Cerebellar nuclear complex (tissue), 1 donor: ENCODE measurements around the gene EDAR.

Experiments used
- DNase-seq, 2 experiments: peaks; one replicate each; lab custom pipeline; 2025; lab: John Stamatoyannopoulos, UW

The EDAR gene

DNA sequence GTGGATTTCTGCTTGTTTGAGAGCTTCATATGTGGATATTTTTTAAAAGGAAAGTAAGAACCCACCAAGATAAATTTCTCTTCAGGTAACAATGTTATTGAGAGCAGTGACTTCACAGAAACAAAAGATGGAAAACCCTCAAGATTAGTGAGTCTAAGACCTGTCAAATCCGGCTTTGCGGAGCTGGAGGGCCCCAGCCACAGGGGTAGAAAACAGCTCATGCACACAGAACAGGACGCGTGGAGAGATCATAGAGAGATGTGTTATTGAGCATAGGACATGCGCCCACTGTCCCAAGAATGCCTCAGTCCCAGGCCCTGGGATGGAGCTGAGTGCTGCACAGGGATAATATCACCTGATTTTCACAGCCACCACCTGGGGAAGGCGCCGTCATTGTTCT is 21.3 kb downstream of the EDAR start:
- no peak for DNase-seq

DNA sequence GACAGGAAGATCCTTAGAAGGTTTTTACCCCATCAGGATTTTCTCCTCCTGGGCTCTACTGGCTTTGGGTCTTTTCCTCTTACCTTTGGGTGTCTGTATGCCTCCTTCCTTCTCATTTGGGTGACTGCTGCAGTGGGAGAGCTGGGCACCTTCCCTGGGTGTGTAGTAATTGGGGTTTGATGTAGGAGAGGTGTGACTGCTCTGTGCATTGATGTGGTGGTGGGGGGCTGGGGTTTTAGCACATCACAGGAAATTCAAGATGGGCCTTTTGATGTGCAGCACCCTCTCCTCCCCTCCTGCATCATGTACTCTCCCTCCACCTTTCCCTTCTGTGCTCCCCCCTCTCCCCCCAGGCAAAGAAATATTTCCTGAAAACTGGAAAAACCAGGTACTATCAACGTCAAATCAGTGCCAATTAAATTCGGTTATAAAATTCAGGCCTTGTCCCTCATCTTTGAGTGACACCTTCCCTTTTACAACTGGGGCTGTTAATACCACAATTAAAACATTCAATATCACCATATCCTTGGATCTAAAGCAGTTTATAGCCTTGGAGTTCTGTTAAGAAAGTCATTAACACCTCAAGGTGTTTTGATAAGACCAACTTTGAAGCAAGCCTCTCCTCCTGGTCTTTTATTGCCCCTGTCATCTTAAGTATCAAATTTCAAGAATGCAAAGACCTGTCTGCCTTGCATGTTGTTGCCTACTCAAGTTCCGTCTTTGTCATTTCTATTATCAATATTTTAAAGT is 23.3 kb downstream of the EDAR start:
- DNase-seq, result no peak

DNA sequence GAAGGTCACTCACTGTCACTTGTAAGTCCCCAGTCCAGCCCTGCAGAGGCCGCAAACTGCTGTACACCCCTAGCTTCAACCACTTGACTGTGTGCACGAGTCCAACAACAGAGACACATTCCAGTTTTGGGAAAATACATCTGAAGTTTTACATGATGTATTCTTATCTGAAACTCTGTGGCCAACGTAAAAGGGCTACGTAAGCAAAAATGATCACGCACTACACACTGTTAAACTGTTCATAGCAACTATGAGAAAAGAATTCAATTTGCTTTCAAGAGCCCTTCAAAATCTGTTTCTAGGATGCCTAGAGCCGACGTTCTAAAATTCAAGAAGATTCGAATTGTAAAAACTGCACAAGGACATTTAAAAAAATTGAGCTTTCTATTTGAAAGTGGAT is 26.0 kb downstream of the EDAR start:
- no peak for DNase-seq

DNA sequence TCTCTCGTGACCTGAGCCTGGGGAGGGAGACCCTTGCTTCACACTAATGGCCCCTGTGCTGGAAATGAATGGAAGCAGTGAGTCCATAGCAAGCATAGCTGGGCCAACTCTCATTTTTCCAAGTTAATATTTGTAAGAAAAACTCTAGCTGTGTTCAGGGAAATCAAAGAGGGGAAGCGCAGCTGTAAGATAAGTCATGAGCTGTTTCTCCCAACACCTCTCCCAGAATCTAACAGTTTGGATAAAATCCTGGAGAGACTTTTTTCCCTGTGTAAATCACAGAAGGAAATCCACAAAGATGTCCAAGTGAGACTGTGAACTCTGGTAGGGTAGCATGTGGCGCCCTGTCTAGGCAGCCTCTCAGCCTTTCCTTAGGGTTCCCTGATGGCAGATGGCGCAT is 27.2 kb downstream of the EDAR start:
- DNase-seq, result no peak

DNA sequence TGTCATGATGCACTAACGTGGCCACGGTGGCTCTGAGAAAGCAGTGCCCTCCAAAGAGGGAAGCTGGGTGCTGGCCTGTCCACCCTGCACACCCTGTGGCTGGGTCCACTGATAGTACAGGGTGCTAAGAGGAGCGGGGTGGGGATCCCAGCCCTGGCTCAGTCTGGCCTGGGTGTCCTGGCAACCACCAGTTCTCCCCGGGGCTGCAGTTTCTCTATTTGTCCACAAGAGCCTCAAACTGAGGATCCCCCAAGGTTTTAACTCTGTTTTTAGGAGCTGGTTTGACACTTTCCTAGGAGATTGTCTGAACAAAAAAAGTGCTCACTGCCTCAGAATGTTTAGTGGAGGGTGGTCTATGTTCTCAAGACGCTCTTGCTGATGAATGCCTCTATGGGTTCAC is 29.0 kb downstream of the EDAR start:
- DNase-seq, result no peak

DNA sequence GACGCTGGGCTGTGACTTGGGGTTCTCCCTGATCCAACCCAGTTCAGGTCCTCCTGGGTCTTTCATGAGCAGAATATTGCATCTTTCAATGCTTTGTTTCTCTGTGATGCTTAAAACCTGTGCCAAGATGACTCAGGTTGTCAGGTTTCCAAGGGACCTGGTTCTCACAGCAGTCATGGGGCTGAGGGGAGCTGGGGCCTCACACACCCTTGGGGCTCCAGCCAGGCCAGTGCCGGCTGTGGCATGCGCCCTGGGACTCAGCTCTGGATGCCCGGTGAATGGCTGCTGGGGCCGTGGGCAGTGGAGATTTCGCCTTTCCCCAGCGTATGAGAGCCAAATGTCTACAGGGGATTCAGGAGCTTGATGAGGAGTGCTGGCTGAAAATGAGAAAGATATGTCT is 29.6 kb downstream of the EDAR start:
- no peak for DNase-seq

DNA sequence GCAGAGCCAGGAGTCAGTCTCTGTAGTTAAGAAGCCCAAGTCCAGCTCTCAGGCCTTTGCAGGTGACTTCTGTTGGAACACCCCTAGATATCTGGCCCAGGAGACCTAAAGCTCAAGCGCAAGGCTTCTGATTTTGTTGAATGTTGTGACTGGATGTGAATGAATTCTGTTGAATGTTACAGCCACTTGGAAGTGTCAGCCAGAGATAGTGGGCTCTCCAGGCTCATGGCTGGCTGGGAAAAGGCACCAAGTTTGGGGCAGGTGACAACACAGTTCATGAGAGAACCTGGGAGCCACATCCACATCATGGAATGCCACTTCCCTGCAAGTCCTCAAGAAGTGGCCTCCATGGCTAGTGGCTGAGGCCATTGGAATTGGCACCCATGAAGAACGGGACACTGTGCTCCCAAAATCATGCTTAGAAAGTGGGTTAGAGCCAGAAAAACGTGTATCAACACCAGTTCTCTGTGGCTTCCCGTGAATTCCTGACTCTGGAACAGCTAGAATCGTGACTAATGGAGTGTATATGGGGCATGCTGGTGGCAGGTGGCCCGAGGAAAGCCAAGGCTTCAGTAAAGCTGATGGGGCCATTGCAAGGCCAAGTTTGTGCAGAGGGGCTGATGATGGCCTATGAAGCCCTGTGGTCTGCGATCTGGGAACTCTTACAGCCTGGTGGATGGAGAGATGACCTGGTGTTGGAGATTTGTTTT is 30.2 kb downstream of the EDAR start:
- no peak for DNase-seq

DNA sequence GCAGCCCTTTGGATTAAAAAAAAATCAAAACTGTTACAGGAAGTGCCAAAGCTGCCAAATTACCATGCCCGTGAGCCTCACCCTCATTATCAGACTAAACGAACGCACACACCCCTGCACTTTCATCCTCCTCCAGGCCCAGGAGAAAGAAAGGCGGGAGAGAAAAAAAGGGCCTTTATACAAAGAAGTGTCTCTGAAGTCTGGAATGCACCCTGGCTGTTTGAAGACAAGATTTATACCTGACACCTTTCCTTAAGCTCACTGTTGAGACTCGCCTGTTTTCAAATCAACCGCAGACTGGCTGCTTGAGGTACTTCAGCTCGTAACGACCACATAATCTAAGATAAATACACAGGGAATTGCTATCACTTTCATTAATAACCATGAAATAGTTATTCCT is 31.0 kb downstream of the EDAR start:
- DNase-seq, result no peak

DNA sequence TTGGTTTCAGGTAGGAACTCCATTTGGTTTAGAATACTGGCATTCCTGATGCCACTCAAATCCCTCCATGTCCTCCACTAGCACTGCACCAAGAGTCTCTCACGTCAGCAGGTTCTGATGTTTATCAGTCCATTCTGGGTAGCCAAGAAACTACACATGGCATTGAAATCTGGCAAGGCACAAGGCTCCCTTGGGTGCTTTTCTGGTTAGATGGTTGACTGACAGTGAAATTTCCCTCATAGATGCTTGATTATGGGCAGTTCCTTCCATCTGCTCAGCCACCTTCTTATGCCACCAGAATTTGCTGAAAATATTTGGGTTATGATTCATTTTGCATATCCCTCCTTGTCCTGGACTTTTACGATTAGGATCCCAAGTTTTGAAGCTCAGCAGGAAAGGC is 32.6 kb downstream of the EDAR start:
- no peak for DNase-seq

DNA sequence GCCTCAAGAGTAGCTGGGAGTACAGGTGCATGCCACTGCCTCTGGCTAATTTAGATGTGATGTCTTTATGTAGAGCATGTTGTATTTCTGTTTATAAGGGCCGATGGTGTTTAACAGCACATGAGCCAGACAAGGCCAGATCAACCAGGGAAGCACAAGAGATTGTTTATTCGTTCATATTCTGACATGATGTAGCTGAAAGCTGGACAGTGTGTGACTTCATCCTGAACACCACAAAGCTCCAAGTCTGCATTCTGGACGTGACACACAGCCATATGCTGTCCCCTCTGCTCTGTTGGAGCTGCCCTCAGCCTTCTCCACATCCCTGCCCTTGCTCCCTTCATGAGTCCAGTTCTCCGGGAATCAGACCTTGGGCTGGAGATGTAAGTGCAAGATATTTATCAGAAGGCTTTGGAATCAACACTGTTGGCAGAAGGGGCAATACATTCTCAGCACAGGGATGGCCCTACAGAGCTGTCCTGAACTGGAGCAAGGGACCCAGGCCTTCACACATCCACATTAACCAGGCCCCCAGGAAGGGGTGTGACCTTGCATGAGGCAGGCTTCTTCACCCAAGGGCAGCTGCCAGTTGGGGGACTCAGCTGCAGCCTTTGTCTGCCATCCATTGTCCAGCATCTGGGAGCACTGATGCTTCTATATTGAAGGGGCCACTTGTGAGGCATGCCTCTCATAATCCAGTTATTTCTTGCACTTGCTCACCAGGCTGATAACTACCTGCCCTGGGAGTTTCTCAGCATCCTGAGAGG is 38.5 kb downstream of the EDAR start:
- DNase-seq, result no peak

DNA sequence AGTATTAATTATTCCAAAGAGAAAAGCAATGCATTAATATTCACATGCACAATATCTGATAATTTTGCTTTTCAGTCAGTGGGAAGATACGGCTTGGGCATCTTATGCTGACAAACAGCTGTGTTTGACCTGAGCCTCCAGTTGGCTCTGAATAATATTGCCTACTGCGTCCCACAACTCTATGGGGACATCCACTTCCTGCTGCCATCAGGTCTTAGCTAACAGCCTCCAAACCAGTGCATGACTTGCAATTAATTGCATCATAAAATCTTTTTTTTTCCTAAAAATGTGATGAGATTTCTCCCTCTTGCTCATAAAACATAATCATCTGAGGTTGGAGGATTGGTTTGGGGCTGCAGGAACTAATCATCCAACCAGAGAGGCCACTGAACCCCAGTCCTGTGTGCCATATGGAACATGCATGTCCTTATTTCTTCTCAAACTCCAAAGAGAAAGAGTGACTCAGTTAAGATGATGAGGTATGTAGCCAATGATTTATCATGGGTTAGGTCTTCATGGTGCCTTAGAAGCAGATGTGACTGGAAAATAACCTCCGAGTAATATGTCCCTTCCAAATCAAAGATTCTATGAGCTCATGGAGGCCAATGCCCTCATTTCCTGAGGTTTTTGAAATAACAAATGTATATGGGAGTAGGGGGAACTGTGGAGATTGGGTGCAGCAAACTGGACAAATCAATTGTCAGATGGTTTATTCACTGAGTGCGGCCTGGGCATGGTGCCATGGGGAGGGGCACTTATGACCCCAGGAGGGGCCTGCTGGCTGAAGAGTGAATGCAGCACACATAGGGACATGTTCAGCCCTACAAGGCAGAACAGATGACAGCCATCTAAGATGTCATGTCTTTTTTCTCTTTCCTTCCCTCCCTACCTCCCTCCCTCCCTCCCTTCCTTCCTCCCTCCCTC is 39.4 kb downstream of the EDAR start:
- DNase-seq, result no peak

DNA sequence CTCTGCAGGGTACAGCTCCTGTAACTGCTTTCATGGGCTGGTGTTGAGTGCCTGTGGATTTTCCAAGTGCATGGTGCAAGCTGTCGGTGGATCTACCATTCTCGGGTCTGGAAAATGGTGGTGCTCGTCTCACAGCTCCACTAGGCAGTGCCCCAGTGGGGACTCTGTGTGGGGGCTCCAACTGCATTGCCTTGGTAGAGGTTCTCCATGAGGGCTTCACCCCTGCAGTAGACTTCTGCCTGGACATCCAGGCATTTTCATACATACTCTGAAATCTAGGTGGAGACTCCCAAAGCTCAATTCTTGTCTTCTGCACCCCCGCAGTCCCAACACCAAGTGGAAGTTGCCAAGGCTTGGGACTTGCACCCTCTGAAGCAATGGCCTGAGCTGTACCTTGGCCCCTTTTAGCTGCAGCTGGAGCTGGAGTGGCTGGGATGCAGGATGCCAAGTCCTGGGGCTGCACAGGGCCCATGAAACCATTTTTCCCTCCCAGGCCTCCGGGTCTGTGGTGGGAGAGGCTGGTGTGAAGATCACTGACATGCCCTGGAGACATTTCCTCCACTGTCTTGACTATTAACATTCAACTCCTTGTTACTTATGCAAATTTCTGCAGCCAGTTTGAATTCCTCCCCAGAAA is 41.6 kb downstream of the EDAR start:
- DNase-seq, result no peak

DNA sequence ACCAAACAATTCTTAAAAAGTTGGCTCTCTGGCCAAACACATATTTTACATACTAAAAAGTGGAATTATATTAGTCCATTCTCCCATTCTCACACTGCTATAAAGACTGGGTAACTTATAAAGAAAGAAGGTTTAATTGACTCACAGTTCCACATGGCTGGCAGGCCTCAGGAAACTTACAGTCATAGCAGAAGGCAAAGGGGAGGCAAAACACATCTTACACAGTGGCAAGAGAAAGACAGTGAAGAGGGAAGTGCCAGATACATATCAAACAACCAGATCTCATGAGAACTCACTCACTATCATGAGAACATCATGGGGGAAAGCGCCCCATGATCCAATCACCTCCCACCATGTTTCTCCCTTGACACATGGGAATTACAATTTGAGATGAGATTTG is 42.6 kb downstream of the EDAR start:
- DNase-seq, result no peak

DNA sequence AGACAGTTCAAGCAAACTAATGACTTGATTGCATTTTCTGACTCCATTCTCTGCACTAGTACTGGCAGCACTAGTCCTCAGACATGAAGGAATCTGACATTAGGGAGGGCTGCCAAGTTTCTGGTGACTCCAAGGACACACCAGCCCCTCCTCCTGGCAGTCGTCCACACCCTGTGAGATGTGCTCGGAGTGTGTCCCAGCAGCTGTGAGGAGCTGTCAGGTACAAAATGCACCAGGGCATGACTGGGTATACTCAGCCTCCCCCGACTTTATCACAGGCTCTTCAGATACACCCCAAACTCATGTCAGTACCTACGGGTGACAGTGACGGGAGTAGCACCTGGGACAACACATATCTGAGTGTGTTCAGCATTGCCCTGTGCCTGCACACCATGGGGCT is 43.1 kb downstream of the EDAR start:
- no peak for DNase-seq

DNA sequence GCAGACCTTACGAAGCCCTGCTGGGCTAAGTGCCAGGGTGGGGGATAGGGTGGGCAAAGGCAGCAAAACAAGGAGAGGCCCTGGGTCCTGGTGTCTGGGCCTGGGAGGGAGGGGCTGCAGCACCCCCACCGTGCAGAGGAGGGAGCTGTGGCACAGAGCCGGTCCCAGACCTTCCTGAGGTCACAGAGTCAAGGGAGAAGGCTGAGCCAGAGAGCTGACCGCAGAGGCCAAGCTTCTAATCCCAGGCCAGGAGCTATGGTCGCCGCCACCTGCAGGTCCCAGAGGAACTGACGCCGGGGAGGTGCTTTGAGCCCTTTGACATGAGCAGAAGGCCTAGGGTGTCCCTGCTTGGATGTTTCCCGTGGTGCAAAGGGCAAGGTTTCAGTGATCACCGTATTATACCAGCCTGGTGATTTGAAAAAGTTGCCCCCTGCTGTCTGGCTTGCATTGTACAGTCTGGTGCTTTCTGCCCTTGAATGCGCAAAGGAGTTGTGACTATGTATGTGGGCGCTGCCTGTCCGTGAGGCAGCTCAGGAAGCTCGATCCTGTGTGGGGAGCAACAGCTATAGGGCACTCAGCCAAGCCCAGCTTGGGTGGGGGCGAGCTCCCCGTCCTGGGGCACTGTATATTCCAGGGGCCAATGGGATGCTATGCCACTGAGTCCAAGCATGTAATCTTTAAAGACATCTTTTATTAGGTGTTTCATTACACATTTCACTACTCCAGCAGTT is 44.3 kb downstream of the EDAR start:
- no peak for DNase-seq

DNA sequence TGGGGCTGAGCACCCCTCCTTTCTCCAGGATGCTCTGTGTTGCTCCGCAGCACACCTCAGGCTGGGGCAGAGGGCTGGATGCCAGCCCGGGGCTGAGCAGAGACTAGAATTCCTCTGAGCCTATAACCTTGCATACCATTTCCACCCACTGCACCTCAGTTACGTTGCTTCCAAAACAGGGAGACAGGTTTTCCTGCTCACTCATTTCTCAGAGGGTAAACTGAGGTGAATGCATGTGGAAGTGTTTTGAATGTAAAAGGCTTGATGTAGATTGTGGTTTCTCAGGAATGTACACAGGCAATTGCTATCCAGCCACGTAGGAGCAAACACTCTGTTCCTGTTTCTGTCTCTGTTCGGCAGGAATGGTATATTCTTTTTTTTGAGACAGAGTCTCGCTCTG is 45.3 kb downstream of the EDAR start:
- DNase-seq, result no peak

DNA sequence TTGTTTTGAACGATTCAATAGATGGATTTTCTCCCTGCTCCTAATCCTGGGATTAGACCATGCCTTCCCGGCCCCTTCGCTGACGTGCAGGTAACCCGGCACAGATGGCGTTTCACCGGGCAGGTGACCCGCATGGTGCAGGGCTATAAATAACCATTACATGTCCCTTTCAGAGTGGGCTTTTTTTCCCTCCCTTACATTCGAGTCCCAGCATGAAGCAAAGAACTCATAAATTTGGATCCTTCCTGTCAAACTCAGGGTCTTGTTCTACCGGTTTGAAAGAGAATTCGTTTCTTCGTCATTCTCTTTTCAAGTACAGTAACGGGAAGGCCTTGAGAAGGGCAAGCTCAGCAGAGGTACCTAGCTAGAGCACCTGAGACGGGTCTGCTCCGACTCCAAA is 46.1 kb downstream of the EDAR start:
- DNase-seq, result no peak

DNA sequence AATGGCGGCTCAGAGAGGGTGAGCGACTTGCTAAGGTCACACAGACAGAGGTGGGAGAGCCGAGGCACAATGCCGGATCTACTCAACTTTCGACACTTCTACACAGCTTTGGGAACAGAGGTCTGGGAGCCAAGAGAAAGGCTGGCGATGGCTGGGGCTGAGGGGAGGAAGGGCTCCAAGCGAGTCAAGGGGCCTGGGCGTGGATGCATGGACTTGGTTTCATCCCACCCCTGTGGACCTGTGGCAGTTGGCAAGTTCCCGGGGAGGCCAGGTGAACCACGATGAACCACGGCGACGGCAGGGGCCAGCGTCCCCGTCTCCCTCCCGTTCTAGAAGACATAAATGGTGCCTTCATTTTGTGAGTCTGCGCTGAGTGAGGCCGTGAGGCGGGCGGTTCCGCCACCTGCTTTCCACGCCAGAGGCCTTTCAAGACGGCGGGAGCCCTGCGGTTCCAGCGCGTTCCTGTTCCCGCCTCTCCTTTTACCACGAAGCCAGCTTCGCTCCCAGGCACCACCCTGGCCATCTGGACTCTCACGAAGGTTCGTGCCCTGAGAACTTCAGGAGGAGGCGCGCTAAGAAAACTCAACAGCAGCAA is 46.7 kb downstream of the EDAR start:
- DNase-seq, result no peak

DNA sequence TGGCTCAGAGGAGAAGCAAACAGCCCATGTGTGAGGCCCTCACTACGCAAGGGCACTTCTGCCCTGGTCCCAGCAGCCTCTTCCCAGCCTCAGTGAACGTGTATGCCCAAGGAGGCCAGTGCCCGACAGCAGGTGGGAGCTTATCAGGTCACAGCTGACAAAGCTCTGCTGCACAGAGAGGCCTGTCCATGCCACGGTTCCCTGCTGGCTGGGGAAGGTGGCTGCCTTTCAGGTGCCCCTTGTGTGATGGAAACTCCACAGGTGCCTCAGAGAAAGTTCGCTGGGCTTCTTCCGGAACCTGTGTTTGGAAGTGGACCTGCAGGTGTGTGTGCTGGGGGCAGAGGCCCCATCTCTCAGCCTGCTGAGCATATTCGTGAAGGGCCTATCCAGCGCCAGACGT is 47.3 kb downstream of the EDAR start:
- DNase-seq, result no peak

DNA sequence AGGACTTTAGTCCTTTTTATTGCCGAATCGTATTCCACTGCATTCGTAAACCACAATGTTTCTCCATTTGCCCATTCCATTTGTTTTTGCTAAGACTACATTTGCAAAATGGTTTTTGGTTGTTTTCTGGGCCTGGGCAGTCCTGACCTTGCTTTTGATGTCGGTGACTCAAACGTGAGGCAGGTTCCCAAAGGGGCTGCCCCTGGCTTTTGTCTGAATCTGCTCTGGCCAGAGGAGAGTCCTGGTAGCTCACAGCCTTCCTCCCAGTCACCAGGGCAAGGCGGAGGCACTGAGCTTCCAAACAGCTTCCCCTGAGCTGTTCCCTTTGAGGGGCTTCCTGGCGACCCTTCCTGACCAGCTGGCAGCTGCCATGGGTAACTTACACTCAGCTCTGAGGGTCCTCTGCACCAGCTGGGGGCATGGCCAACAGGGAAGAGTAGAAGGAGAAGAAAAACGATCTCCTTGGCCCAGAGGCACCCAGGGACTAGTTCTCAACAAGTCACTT is 47.8 kb downstream of the EDAR start:
- DNase-seq, result no peak
